Adrenal gland (tissue), 12 donors: ENCODE data around the gene CCDC170. TPM values are rescaled to one million over a fixed set of nuclear protein-coding genes. Genes with fewer than 3 reads are reported as not detected.

Experiments used
- DNase-seq, 7 donors: peaks; one replicate each; pipeline ENCODE4 v3.0.0-alpha.2; 2019 to 2020
- H3K27ac ChIP-seq, 5 donors: fragments of 200-600 bp; sonication (generic) in 4 of 5; 1 replicate in 3 of 5; 2 replicates in 2 of 5; pipeline versions ENCODE4 v1.5.1 to v1.8.0; 2016 to 2020; ENCODE audit warnings: mild to moderate bottlenecking in 1 of 5
- H3K27me3 ChIP-seq: fragments of 200-600 bp; 2 replicates; pipeline ENCODE4 v1.8.0; 2021
- H3K36me3 ChIP-seq, 2 donors: fragments of 200-600 bp; replicated peaks in 1 of 2; 1 replicate in 1 of 2; 2 replicates in 1 of 2; pipeline versions ENCODE4 v1.5.1 to v1.8.0; 2018 to 2022
- H3K4me1 ChIP-seq, 2 donors: fragments of 200-600 bp; replicated peaks in 1 of 2; 1 replicate in 1 of 2; 2 replicates in 1 of 2; pipeline versions ENCODE4 v1.5.1 to v1.8.0; 2018 to 2021
- H3K4me3 ChIP-seq, 4 donors: fragments of 200-600 bp; sonication (generic) in 3 of 4; one replicate each; pipeline ENCODE4 v1.5.1; 2016 to 2018
- H3K9me3 ChIP-seq, 3 donors: fragments of 200-600 bp; sonication (generic) in 1 of 3; replicated peaks in 1 of 3; 1 replicate in 2 of 3; 2 replicates in 1 of 3; pipeline versions ENCODE4 v1.5.1 to v1.8.0; 2016 to 2021
- CTCF ChIP-seq, 6 experiments: fragments of 450-650 bp in 4 of 6; fragments of 200-600 bp in 2 of 6; sonication (generic) in 1 of 6; IDR thresholded peaks; 1 replicate in 5 of 6; 2 replicates in 1 of 6; pipeline versions ENCODE4 v1.5.1 to v1.8.0; 2016 to 2021; ENCODE audit warnings: antibody characterized with exemption in 6 of 6, mild to moderate bottlenecking in 2 of 6, moderate library complexity in 1 of 6
- POLR2A ChIP-seq, 2 donors: fragments of 450-650 bp; IDR thresholded peaks; one replicate each; pipeline ENCODE4 v1.6.1; 2017; ENCODE audit warnings: antibody characterized with exemption in 2 of 2, mild to moderate bottlenecking in 2 of 2, moderate library complexity in 1 of 2
- WGBS, 4 donors: extraction: QIAGEN DNeasy Blood & Tissue Kit in 2 of 4; methylation state at CpG; one replicate each; pipeline versions ENCODE4 v1.1.5 to v1.1.7; 2013 to 2017; 5-methylcytosine and 5-hydroxymethylcytosine counted together
- intact Hi-C, 2 donors: fragments of 100-400 bp; cut with DNase I; formaldehyde crosslinking; loops; one replicate each; pipeline versions ENCODE4 v1.14.1 to v1.15.0; 2022 to 2023
- polyA plus RNA-seq, 3 donors: library from polyadenylated mRNA; stranded (reverse); fragments of 200-250 nt in 2 of 3; fragments of 350-450 nt in 1 of 3; fragmentation: Illumina TruSeq in 1 of 3; extraction: RNeasy Lipid Tissue Mini Kit (QIAGEN cat#74804) in 1 of 3; gene quantifications; one replicate each; pipeline ENCODE4 v1.2.3, GENCODE V29; 2013 to 2014
- total RNA-seq, 9 donors: library from RNA; depleted of rRNA in 4 of 9; stranded (reverse); fragments of >200 nt in 4 of 9; fragments of 120-200 nt in 1 of 9; fragmentation: NEBNext Ultra II Directional in 1 of 9; extraction: Animal tissue kit (Norgen Biotek cat#: 25700) in 1 of 9; gene quantifications; one replicate each; pipeline versions ENCODE4 v1.1.0 to v1.2.4, GENCODE V29; 2013 to 2023
- donor health status: healthy with polysubstance abuse.
- donor health status: Bipolar disorder and iron deficiency.
- donor health status: DM: yes; HTN: yes; CAD: no.
- donor health status: DM: no; HTN: no; CAD: no.
- donor health status: DM: no; HTN: no; CAD: no.
- donor health status: DM: yes; HTN: yes; CAD: no.

CCDC170 gene
- total and polyA plus RNA-seq, 12 donors, result 2.0 to 13.5 (median 6.1) TPM

- TF ChIP-seq POLR2A (IDR thresholded peaks at IDR 0.05), result no peak
- no peak for TF ChIP-seq CTCF (IDR thresholded peaks at IDR 0.05)
- H3K9me3 ChIP-seq, result no peaks in the 10 kb centered on the region
- intact Hi-C loops, result no loop called here
- WGBS, 4 donors, result 67 to 94% (median 86%) methylated on average over 1 to 4 of the region's 4 CpGs
- no peaks in the 10 kb centered on the region for H3K4me1 ChIP-seq
- DNase-seq, result no peak
- H3K4me3 ChIP-seq, result no peak overlapping the region
- no peak overlapping the region for H3K27ac ChIP-seq
- H3K36me3 ChIP-seq, result no peaks in the 10 kb centered on the region
- no peaks in the 10 kb centered on the region for H3K27me3 ChIP-seq
These were observed 156.0 kb downstream of the CCDC170 start for GRCh38 chr6:151649835-151650234.

- intact Hi-C loops, result no loop called here
- no peaks in the 10 kb centered on the region for H3K4me1 ChIP-seq
- whole genome bisulfite sequencing, 4 donors, result 88 to 96% (median 94%) methylated on average over 3 of the region's 3 CpGs
- no peak for TF ChIP-seq POLR2A (IDR thresholded peaks at IDR 0.05)
- TF ChIP-seq CTCF (IDR thresholded peaks at IDR 0.05), result no peak
- no peak for DNase-seq
- no peak overlapping the region for H3K4me3 ChIP-seq
- H3K36me3 ChIP-seq, result no peaks in the 10 kb centered on the region
- H3K27me3 ChIP-seq, result no peaks in the 10 kb centered on the region
- peaks cover 0 to 10% (median 0%) of the 10 kb centered on the region in 3 donors for H3K9me3 ChIP-seq
- no peak overlapping the region for H3K27ac ChIP-seq
These were observed 157.8 kb downstream of the CCDC170 start for GRCh38 chr6:151651639-151652038.

GRCh38 chr6:151652325-151652724 lies 158.5 kb downstream of the CCDC170 start:
- no peaks in the 10 kb centered on the region for H3K4me1 ChIP-seq
- intact Hi-C loops, result no loop called here
- no peaks in the 10 kb centered on the region for H3K36me3 ChIP-seq
- H3K27me3 ChIP-seq, result no peaks in the 10 kb centered on the region
- H3K27ac ChIP-seq, result no peak overlapping the region
- H3K9me3 ChIP-seq, result peaks cover 0 to 10% (median 0%) of the 10 kb centered on the region in 3 donors
- no peak overlapping the region for H3K4me3 ChIP-seq
- 57 to 77% (median 67%) methylated on average over 2 of the region's 2 CpGs for WGBS, 4 donors
- TF ChIP-seq POLR2A (IDR thresholded peaks at IDR 0.05), result no peak
- TF ChIP-seq CTCF (IDR thresholded peaks at IDR 0.05), result no peak
- peak in 2 of 7 donors; percentile 15 to 59 for DNase-seq

GRCh38 chr6:151655099-151655498 lies 161.3 kb downstream of the CCDC170 start:
- no peaks in the 10 kb centered on the region for H3K4me1 ChIP-seq

More at GRCh38 chr6:151655099-151655498, 161.3 kb downstream of the CCDC170 start:
- Histone ChIP-seq H3K27me3 (no peaks in the 10 kb centered on the region), H3K36me3 (no peaks in the 10 kb centered on the region), H3K27ac (no peak overlapping the region), H3K4me3 (no peak overlapping the region), H3K9me3 (peaks cover 0 to 10% (median 0%) of the 10 kb centered on the region in 3 donors)
- no peak for DNase-seq
- no peak for TF ChIP-seq POLR2A (IDR thresholded peaks at IDR 0.05)
- no peak for TF ChIP-seq CTCF (IDR thresholded peaks at IDR 0.05)
- intact Hi-C loops, result no loop called here
- 92 to 100% (median 96%) methylated on average over 2 of the region's 2 CpGs for WGBS, 4 donors
